Panc1 (cell line): ENCODE results near the gene CDCP1. TPM values are rescaled to one million over a fixed set of nuclear protein-coding genes. Genes with fewer than 3 reads are reported as not detected.

Experiments
- ATAC-seq: fragments of 200-7000 bp; cut with Tn5 transposase; 2 replicates; pipeline ENCODE4 v1.9.1; 2020; ENCODE audit warnings: mild to moderate bottlenecking, moderate library complexity
- BruUV-seq: library from RNA; stranded (reverse); fragments of 400-500 nt; replicated peaks from 2 replicates; lab custom pipeline; 2021; lab: Mats Ljungman, UMichigan
- CTCF ChIA-PET: fragments of 300-600 bp; sonication (Branson Sonifier 250); formaldehyde crosslinking; loops from one replicate; lab custom pipeline; 2022; ENCODE audit warnings: antibody characterized with exemption; lab: Charles Lee
- POLR2A ChIA-PET: fragments of 300-600 bp; sonication (Branson Sonifier 250); formaldehyde crosslinking; loops from one replicate; lab custom pipeline; 2022; ENCODE audit warnings: antibody characterized with exemption; lab: Charles Lee
- DNase-seq: peaks from one replicate; pipeline ENCODE4 v3.0.0-alpha.2; 2010; ENCODE audit warnings: low read depth, low spot score
- H3K27ac ChIP-seq: 2 replicates; pipeline ENCODE4 v1.5.1; 2011; ENCODE audit warnings: mild to moderate bottlenecking, low read length, inconsistent platforms
- H3K27me3 ChIP-seq: fragments of 200-500 bp; sonication (Bioruptor generic); 2 replicates; pipeline ENCODE4 v1.6.0; 2014; ENCODE audit warnings: low read length, inconsistent platforms; ENCODE audit not compliant: control insufficient read depth, insufficient read depth
- H3K36me3 ChIP-seq: fragments of 200-500 bp; sonication (Bioruptor generic); 2 replicates; pipeline ENCODE4 v1.5.1; 2014; ENCODE audit warnings: inconsistent platforms, mild to moderate bottlenecking, low read length, moderate library complexity; ENCODE audit not compliant: control insufficient read depth, insufficient read depth
- H3K4me1 ChIP-seq: 2 replicates; pipeline ENCODE4 v1.5.1; 2011; ENCODE audit warnings: inconsistent platforms, mild to moderate bottlenecking, low read length, moderate library complexity; ENCODE audit not compliant: control insufficient read depth, insufficient read depth
- H3K4me3 ChIP-seq, 2 experiments: 2 replicates each; pipeline ENCODE4 v1.5.1; 2011 to 2012; ENCODE audit warnings: low read depth in 2 of 2, low read length in 2 of 2, mild to moderate bottlenecking in 2 of 2, inconsistent platforms in 1 of 2, moderate library complexity in 1 of 2
- H3K9me3 ChIP-seq: fragments of 200-500 bp; sonication (Bioruptor generic); 2 replicates; pipeline ENCODE4 v1.5.1; 2014; ENCODE audit warnings: low read depth, mild to moderate bottlenecking, inconsistent platforms, low read length, moderate library complexity; ENCODE audit not compliant: control insufficient read depth, insufficient read depth
- POLR2AphosphoS5 ChIP-seq: IDR thresholded peaks from 2 replicates; pipeline ENCODE4 v1.6.1; 2012; ENCODE audit warnings: mild to moderate bottlenecking, low read depth, low read length, moderate library complexity
- SIN3A ChIP-seq: IDR thresholded peaks from 2 replicates; pipeline ENCODE4 v1.6.1; 2012; ENCODE audit warnings: low read depth, mild to moderate bottlenecking, low read length, moderate library complexity, borderline replicate concordance; ENCODE audit not compliant: insufficient read depth
- TCF7L2 ChIP-seq: IDR thresholded peaks from 2 replicates; pipeline ENCODE4 v1.6.1; 2011; ENCODE audit warnings: mild to moderate bottlenecking, low read depth, low read length, inconsistent platforms
- in situ Hi-C: cut with HindIII; loops from 2 replicates; pipeline ENCODE4 v1.10.0; 2016; ENCODE audit warnings: low sequenced_read_pairs, low pct_unique_long_range_greater_than_20kb
- intact Hi-C: fragments of 100-400 bp; cut with micrococcal nuclease; formaldehyde crosslinking; loops from one replicate; pipeline ENCODE4 v1.10.0; 2022; ENCODE audit not compliant: unreplicated experiment
- total RNA-seq: library from RNA; stranded (reverse); gene quantifications from one replicate; pipeline ENCODE4 v1.2.1, GENCODE V29; 2021; ENCODE audit not compliant: unreplicated experiment
- TF ChIP-seq, protein P1 (sequence below): fragments of 450-650 bp; IDR thresholded peaks from 2 replicates; pipeline ENCODE4 v1.5.1; 2017; ENCODE audit warnings: mild to moderate bottlenecking
- TF ChIP-seq, protein P2 (sequence below), 2 experiments: IDR thresholded peaks; 2 replicates each; pipeline ENCODE4 v1.6.1; 2011 to 2012; ENCODE audit warnings: low read depth in 2 of 2, control low read depth in 1 of 2, low read length in 1 of 2, mild to moderate bottlenecking in 1 of 2, moderate library complexity in 1 of 2; ENCODE audit not compliant: insufficient read depth in 1 of 2

The CDCP1 gene
- total RNA-seq, 1 experiment from 2014 or later = 47.8 TPM

GRCh38 chr3:45119376-45119775 is 26.8 kb downstream of the CDCP1 start:
- Histone ChIP-seq H3K4me3 (no peak overlapping the region), H3K27me3 (no peaks in the 10 kb centered on the region), H3K4me1 (peaks cover 15% of the 10 kb centered on the region), H3K9me3 (no peaks in the 10 kb centered on the region), H3K36me3 (no peaks in the 10 kb centered on the region; the same call in 1 of the 2 replicates), H3K27ac (no peak overlapping the region)
- ATAC-seq (no peak), DNase-seq (no peak)
- in situ Hi-C loops (no loop called here), intact Hi-C loops (no loop called here)
- CTCF ChIA-PET = no interaction called here
- POLR2A ChIA-PET = no interaction called here
- BruUV-seq = no TSS peak
- TF ChIP-seq, protein P1, sequence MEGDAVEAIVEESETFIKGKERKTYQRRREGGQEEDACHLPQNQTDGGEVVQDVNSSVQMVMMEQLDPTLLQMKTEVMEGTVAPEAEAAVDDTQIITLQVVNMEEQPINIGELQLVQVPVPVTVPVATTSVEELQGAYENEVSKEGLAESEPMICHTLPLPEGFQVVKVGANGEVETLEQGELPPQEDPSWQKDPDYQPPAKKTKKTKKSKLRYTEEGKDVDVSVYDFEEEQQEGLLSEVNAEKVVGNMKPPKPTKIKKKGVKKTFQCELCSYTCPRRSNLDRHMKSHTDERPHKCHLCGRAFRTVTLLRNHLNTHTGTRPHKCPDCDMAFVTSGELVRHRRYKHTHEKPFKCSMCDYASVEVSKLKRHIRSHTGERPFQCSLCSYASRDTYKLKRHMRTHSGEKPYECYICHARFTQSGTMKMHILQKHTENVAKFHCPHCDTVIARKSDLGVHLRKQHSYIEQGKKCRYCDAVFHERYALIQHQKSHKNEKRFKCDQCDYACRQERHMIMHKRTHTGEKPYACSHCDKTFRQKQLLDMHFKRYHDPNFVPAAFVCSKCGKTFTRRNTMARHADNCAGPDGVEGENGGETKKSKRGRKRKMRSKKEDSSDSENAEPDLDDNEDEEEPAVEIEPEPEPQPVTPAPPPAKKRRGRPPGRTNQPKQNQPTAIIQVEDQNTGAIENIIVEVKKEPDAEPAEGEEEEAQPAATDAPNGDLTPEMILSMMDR = no peak
- no peak for TF ChIP-seq POLR2AphosphoS5
- no peak for TF ChIP-seq SIN3A
- TF ChIP-seq, protein P2, sequence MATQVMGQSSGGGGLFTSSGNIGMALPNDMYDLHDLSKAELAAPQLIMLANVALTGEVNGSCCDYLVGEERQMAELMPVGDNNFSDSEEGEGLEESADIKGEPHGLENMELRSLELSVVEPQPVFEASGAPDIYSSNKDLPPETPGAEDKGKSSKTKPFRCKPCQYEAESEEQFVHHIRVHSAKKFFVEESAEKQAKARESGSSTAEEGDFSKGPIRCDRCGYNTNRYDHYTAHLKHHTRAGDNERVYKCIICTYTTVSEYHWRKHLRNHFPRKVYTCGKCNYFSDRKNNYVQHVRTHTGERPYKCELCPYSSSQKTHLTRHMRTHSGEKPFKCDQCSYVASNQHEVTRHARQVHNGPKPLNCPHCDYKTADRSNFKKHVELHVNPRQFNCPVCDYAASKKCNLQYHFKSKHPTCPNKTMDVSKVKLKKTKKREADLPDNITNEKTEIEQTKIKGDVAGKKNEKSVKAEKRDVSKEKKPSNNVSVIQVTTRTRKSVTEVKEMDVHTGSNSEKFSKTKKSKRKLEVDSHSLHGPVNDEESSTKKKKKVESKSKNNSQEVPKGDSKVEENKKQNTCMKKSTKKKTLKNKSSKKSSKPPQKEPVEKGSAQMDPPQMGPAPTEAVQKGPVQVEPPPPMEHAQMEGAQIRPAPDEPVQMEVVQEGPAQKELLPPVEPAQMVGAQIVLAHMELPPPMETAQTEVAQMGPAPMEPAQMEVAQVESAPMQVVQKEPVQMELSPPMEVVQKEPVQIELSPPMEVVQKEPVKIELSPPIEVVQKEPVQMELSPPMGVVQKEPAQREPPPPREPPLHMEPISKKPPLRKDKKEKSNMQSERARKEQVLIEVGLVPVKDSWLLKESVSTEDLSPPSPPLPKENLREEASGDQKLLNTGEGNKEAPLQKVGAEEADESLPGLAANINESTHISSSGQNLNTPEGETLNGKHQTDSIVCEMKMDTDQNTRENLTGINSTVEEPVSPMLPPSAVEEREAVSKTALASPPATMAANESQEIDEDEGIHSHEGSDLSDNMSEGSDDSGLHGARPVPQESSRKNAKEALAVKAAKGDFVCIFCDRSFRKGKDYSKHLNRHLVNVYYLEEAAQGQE (IDR thresholded peaks at IDR 0.05; ENCODE audit: insufficient read depth in 1 of 2, low read depth in 2 of 2, low read length in 1 of 2) = no peak
- TF ChIP-seq TCF7L2 = no peak

DNA sequence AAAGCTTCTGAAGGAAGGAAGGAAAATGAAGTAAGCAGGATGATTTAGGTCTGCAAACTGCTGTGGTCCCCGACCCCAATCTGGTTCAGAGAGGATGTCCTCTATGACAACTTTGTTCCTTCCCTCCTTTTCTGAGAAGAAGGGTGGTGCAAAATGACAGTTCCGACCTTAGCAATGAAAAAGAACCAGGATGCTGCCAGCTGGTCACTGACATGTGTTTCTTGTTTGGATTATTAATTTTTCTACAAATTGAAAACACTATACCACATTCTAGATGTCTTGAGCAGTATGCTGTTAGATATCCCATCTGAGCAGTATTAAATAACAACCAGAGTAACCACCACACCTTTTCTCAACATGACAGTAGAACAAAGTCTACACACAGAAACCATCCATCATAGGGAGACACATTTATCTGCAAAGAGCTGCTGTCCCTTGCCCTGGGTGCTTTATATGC is 27.5 kb downstream of the CDCP1 start:
- H3K4me3 ChIP-seq = no peak overlapping the region
- intact Hi-C loops (no loop called here), in situ Hi-C loops (no loop called here)
- no peak for TF ChIP-seq SIN3A
- TF ChIP-seq TCF7L2 = no peak
- TF ChIP-seq, protein P2 (IDR thresholded peaks at IDR 0.05; ENCODE audit: insufficient read depth in 1 of 2, low read depth in 2 of 2, low read length in 1 of 2) = no peak
- TF ChIP-seq, protein P1 = no peak
- no peak for TF ChIP-seq POLR2AphosphoS5
- no TSS peak for BruUV-seq
- no peak for DNase-seq
- no peaks in the 10 kb centered on the region; the same call in 1 of the 2 replicates for H3K36me3 ChIP-seq
- peaks cover 8% of the 10 kb centered on the region for H3K4me1 ChIP-seq
- H3K9me3 ChIP-seq = no peaks in the 10 kb centered on the region
- POLR2A ChIA-PET = no interaction called here
- no peaks in the 10 kb centered on the region for H3K27me3 ChIP-seq
- CTCF ChIA-PET = no interaction called here
- no peak for ATAC-seq
- no peak overlapping the region for H3K27ac ChIP-seq
